Stimulated activated naive CD4-positive, alpha-beta T cell treated with Interleukin-2 at 50 U/mL for 16 hours (primary cell): ENCODE results near the gene CCDC158.

Source experiments
- DNase-seq: peaks from one replicate; lab custom pipeline; 2025; lab: John Stamatoyannopoulos, UW

CCDC158 gene

DNA sequence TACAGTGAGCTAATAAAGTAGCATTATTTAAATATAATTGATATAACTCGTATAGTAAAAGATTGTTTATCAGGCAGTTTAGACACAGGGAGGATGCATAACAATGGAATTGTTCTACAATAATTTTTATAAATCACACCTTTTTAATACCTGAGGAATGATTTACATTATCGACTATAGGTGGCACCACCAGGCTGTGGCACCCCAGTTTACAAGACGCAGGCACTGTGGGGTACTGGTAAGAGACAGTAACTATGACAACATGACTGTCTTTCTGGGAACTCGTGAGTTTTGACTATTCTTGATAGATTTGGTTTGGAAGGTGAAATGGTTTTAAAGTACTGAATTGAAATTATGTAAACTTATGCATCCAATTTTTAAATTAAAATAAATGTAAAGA, 141.5 kb downstream of the CCDC158 start:
- no peak for DNase-seq

DNA sequence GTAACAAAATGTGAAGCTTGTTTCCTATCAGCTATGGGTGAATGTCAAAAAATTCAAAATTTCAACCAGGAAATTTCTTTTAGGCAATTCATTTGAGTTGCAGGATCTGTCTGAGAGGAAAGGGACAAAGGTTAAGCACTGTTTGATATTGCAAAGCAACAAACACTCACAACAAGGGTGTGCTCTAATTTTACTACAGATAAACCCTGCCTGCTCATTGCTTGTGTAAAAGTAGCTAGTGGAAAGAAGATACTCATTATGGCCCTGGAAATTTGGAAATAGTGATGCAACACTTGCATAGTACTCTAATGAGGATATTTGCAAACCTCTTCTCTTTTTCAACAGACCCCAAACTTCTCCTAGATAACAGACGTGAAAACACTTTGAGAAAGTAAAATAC, 142.4 kb downstream of the CCDC158 start:
- no peak for DNase-seq

DNA sequence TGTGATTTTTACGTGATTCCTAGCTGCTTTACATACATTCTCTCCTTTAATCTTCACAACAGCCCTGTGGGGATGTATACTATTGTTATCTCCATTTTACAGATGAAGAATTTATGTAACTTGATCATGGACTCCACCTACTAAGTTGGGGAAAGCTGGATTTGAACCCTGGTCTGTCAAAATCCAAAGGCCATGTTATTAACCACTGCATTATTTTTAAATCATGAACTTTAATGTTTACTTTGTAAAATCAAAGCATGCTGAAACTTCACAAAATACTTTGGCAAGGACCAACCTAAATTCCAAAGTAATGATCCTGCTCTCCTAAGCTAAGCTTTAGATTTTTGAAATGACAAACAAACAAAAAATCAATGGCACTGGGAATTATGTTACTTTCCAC, 143.3 kb downstream of the CCDC158 start:
- DNase-seq: no peak

DNA sequence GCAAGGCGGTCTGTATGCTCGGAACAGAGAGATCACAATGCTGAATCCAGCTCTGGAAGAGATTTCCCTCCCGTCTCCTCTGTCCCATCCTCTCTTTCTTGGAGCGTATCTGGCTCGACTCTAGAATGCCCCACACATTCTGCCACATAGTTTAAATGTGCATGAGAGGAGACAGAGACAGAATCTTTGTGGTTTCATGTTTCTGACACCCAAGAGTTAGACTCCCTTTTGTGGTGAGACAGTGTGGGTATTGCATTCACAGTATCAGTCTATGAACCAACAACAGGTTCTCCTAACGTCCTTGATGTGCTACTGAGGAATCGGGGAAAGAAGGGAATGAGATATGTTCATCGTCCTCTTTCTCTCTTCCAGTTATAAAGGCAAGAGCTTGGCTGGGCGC, 144.1 kb downstream of the CCDC158 start:
- no peak for DNase-seq

DNA sequence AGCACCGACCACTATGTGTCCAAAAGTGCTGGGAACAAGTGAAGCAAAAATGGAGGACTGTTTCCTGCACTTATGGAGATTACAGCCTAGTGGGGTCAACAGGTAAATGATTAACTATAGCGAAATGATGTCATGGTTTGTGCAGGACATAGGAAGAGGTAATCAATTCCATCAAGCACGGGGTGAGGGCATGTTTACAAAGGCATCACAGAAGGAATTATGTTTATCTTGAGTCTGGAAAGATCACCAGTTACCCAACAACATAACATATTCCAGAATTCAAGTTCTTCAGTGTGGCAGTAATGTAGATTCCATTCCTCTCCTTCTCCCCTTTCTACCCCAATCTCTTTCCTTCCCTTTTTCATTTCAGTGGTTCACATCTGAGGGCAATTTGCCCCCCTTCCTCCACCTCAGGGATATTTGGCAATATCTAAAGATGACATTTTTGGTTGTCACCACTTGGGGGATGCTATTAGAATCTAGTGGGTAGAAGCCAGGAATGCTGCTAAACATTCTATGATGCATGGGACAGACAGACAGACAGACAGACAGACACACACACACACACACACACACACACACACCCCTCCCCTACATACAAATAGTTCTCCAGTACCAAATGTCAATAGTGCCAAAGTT, 145.3 kb downstream of the CCDC158 start:
- DNase-seq: no peak

DNA sequence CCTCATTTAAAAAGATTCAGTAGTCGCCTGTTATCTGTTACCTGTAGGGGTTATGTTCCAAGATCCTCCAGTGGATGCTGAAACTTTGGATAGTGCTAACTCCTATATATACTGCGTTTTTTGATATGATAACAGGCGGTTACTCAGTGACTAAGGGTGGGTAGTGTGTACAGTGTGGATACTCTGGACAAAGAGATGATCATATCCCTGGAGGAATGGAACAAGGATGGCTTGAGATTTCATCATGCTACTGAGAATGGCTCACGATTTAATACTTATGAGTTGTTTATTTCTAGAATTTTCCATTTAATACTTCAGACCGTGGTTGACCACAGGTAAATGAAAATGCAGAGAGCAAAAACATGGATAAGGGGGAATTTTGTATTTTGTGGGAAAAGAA, 147.9 kb downstream of the CCDC158 start:
- no peak for DNase-seq

DNA sequence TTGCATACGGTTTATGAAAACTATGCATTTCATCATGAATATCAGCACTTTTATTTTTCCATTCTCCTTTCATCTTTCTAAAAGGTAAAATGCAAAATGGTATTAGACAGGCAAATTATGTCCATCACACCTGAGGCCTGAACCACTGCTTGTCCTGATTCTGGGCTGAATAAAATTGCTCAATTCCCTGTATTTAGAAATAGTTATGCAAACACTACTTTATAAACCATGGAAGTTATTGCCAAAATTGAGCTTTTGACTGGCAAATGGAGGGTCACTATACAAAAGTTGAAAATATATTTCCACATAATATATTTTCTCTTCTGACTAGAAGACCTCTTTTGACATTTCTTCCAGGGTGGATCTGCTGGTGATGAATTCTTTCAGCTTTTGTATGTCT, 148.4 kb downstream of the CCDC158 start:
- no peak for DNase-seq

DNA sequence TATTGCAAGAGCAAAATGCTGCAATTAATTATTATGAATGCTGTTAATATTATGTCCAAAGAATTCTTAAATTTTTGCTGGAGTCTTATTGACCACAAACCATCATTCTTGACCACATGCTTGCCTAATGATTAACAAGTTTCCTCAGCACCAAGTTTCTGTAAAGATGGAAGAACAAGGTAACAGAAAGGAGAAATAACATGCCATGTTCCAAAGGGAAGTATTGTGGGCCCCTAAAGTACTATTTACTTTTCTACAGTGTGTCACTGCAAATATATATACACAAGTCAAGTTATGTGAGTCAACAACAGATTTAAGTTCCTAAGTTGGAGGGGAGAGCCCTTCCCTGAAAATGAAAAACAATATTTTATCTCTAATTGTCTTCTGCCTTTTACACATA, 148.9 kb downstream of the CCDC158 start:
- no peak for DNase-seq

DNA sequence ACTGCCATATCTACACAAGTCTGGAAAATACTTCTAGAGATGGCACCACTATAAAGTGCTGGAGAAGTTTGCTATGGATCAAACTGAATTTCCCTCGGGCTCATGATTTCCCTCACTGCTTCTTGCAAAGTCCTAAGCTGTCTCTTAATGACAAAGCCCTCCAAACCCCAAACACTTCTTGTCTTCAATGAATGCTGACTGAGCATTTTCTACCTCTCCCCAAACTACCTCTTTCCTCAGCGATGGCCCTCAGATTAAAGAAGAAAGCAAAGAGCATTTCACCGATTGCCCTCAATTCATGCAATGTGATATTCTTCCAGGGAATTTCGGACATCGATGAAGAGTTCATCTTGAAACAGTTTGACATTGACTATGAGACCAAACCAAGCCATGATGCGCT, 149.7 kb downstream of the CCDC158 start:
- DNase-seq: no peak

DNA sequence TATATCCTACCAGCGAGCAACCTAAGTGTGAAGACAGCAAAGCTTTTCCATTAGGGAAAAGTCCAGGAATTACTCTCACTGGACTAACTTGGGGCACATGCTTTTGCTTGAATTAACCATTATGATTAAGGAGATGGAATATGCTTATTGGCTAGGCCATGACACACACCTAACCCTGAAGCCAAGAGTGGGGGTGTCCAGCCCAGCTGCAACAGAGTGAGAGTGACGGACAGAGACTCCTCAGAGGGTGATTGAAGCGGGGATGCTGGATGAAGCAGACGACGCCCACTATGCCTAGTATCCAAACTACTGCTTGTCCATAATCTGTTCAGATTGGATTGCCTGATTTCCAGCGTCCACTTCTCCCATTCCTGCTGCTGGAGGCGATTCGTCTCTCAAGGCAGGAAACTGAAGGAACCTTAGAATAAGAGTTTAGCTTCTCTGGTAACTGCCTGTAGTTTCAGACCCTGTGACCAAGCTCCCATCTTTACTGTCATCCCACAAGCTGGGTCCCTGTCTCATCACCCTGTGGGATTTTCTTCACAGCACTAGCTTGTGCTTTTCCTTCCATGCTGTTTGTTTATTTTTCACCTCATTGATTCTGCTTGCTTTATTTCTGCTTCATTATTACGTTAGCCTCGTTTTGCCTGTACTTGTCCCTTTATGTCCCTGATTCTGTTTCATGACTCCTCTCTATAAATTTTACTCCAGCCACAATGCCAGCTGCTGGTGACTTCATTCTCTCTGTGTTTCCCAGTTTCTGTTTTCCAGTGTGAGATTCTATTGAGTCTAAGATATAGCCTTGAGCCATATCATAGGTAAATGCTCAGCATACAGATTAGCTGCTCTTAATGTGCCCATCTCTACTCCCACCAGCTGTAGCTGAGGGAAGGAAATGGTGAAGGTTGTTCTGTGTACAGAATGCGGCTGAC, 150.4 kb downstream of the CCDC158 start:
- no peak for DNase-seq

DNA sequence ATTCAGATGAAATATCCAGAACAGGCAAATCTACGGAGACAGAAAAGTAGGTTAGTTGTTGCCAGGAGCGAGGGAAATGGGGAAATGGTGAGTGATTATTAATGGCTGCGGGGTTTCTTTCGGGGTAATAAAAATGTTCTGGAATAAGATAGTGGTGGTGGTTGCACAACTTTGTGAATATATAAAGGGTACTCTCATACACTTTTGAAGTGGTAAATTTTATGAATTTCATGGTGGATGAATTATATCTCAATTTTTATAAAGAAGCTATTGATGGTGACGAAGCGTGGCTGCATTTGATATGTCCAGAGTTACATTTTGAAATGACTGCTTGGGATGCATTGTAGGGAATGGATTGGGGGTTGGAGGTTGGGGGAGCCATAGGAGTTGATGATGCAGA, 153.1 kb downstream of the CCDC158 start:
- no peak for DNase-seq

DNA sequence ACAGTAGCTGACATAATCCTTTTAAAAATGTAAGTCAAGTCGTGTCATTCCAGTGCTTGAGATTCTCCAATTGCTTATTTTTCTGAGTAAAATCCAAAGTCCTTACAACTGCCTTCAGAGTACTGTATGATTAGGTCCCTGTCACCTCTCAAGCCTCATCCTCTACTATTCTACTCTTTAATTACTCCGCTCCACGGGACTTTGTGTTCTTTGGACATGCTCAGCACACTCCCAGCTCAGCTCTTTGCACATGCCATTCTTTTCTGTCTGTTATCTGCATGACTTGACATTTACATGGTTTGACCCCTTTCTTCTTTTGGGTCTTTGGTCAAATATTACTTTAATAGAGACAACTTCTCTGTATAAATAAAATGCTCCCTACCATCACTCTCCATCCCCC, 154.3 kb downstream of the CCDC158 start:
- DNase-seq: no peak

DNA sequence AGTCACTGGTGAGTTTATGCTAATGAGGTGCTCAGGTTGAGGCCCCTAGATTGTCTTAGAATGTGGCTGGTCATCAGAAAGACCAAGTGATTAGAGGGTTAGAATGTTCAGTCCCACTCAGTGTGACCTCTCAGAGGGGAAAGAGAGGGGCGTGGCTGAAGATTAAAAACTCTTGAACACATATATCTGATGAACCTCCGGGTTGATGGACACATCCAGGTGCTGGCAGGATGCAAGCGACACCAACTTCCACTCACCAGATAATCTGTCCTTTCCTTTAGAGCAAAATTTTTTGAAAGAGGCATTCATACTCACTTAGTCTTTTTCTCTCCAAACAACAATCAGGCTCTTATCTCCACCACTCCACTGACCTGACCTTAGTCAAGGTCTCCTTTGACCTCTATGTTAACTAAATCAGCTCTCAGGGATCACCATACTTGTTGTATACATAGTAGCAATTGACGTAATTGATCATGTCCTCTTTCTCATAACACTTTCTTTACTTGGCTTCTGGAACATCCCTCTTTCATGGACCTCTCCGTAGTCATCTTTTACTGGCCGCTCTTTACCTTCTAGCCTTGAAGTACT, 155.2 kb downstream of the CCDC158 start:
- DNase-seq: no peak
